ENCODE data around the gene TPD52L1. TPM values are rescaled to one million over a fixed set of nuclear protein-coding genes. Genes with fewer than 3 reads are reported as not detected.

Gene TPD52L1
- total RNA-seq, 2 experiments from 2014 or later = 0.52 to 1.1 TPM

DNA sequence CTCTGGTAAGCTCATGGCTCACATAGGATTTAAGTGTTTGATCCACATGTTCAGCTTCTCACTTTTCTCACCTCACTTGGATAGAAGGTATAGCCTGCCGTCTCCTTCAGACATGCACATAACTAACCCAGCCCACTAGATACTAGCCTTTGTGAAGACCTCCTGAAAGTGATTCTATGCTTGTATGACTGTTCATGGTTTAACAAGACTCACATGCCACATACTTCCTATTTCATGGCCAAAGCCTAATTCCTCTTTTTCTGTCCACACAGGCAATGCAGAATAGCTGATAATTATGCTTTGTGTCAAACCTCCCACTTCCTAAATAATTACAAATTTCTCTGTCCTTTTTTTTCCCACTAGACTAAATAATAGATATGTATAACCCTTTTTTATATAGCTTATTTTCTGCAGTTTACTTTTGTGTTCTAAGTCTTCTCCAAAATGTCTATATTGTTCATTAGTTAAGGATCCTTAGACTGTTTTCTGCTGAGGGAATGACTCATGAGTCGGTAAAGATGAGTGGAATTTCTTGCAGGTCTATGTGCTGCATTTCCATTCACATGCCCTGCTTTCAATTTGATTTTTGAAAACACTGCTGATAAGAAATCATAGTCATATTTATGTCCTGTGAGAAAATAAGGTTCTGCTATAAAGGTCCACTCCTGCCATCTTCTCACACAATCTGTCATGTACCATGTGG is 105.2 kb downstream of the TPD52L1 start:
- intact Hi-C loops (cut with micrococcal nuclease) = no loop called here
- H3K27me3 Mint-ChIP-seq = no peaks in the 10 kb centered on the region
- DNase-seq (no peak), ATAC-seq (no peak)
- no peaks in the 10 kb centered on the region for H3K4me1 Mint-ChIP-seq (ENCODE audit: low read depth)
- H3K36me3 Mint-ChIP-seq (ENCODE audit: low read depth) = no peaks in the 10 kb centered on the region
- TF ChIP-seq, protein P1, sequence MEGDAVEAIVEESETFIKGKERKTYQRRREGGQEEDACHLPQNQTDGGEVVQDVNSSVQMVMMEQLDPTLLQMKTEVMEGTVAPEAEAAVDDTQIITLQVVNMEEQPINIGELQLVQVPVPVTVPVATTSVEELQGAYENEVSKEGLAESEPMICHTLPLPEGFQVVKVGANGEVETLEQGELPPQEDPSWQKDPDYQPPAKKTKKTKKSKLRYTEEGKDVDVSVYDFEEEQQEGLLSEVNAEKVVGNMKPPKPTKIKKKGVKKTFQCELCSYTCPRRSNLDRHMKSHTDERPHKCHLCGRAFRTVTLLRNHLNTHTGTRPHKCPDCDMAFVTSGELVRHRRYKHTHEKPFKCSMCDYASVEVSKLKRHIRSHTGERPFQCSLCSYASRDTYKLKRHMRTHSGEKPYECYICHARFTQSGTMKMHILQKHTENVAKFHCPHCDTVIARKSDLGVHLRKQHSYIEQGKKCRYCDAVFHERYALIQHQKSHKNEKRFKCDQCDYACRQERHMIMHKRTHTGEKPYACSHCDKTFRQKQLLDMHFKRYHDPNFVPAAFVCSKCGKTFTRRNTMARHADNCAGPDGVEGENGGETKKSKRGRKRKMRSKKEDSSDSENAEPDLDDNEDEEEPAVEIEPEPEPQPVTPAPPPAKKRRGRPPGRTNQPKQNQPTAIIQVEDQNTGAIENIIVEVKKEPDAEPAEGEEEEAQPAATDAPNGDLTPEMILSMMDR (IDR thresholded peaks at IDR 0.05) = no peak
- no peaks in the 10 kb centered on the region for H3K9me3 Mint-ChIP-seq
- POLR2A ChIA-PET = interaction anchor here (0.7 kb wide), 1 partner anchor 245 kb away, joined by 3 read pairs; no protein-coding TSS in a partner anchor
- CTCF ChIA-PET = no interaction called here
- H3K4me3 Mint-ChIP-seq = no peak overlapping the region
- no peak overlapping the region for H3K27ac Mint-ChIP-seq

DNA sequence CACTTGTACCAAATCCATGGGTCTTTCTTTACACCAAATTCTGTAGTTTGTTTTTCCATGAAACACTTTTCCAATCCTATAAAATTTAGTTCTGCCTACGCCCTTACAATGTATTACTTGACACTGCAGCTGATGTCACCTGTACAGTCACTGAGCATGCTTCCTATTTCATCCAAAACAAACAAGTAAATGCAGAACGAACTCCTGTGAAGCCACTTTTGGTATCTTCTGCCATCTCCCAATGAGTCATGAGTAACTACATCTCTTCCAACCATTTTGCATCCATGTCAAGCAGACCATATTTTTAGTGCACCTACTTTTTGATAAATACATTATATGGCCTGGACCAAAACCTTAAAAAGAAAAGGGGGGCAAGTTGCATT is 105.8 kb downstream of the TPD52L1 start:
- Mint-ChIP-seq H3K27me3 (no peaks in the 10 kb centered on the region), H3K4me3 (no peak overlapping the region), H3K27ac (no peak overlapping the region), H3K36me3 (ENCODE audit: low read depth) (no peaks in the 10 kb centered on the region), H3K4me1 (ENCODE audit: low read depth) (no peaks in the 10 kb centered on the region), H3K9me3 (no peaks in the 10 kb centered on the region)
- ChIA-PET POLR2A (interaction anchor here (0.7 kb wide), 1 partner anchor 244 kb away, joined by 3 read pairs; no protein-coding TSS in a partner anchor), CTCF (no interaction called here)
- DNase-seq = no peak
- intact Hi-C loops (cut with micrococcal nuclease) = no loop called here
- ATAC-seq = no peak
- TF ChIP-seq, protein P1 (IDR thresholded peaks at IDR 0.05) = no peak

DNA sequence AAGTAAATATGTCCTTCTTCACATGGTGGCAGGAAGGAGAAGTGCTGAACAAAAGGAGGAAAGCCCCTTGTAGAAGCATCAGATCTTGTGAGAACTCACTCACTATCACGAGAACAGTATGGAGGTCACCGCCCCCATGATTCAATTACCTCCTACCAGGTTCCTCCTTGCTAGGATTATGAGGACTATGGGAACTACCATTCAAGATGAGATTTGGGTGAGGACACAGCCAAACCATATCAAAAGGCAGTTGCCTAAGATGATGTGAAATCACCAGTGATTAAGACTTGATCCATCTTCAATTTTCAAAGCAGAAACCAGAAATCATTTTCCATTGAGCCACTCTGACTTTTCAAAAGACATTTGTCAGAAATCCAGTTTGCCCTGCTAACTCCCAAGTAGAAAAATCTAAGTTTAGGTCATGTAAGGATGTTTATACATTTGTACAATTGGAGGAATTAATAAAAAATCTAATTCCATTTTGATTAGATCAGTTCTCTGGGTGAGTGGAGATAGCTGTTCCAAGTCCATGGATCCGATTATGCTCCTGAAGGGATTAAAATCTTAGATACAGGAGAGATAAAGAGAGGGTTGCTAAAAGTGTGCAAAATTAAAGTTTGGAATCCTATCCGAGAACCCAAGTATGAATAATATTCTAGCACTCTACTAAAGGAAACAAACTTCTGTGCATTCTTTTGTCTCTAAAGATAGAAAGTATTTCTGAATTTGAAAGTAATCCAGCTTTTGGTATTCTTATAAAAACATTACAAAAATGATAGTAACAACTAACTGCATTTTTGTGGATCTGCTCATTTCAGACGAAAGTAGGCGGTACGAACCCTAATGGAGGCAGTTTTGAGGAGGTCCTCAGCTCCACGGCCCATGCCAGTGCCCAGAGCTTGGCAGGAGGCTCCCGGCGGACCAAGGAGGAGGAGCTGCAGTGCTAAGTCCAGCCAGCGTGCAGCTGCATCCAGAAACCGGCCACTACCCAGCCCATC is 108.7 kb downstream of the TPD52L1 start:
- no peak overlapping the region for H3K27ac Mint-ChIP-seq
- H3K27me3 Mint-ChIP-seq = no peaks in the 10 kb centered on the region
- DNase-seq (no peak), ATAC-seq (no peak)
- no peaks in the 10 kb centered on the region for H3K4me1 Mint-ChIP-seq (ENCODE audit: low read depth)
- intact Hi-C loops (cut with micrococcal nuclease) = no loop called here
- TF ChIP-seq, protein P1 (IDR thresholded peaks at IDR 0.05) = no peak
- POLR2A ChIA-PET = no interaction called here
- CTCF ChIA-PET = interaction anchor here (1.6 kb wide), 1 partner anchor 48 kb away, joined by 4 read pairs; no protein-coding TSS in a partner anchor
- H3K4me3 Mint-ChIP-seq = no peak overlapping the region
- no peaks in the 10 kb centered on the region for H3K36me3 Mint-ChIP-seq (ENCODE audit: low read depth)
- H3K9me3 Mint-ChIP-seq = no peaks in the 10 kb centered on the region

DNA sequence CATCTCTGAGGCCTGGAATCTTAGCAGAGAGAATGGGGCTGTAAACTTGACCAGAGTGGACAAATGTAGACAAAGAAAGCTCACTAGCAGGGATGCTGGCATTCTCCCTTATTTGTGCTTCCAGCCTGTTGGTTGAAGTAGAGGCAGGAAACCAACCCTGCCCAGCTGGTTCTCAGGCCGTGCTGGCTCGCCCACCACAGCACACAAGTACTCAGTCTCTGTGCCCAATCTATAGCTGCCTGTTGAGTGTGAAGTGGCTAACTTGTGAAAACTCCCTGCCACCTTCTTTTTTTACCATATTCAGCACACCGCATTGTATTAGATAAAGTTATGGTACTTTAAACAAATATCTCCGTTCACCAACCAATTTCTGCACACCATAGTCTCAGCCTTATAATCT is 110.9 kb downstream of the TPD52L1 start:
- intact Hi-C loops (cut with micrococcal nuclease) = no loop called here
- Mint-ChIP-seq H3K4me3 (no peak overlapping the region), H3K4me1 (ENCODE audit: low read depth) (no peaks in the 10 kb centered on the region), H3K36me3 (ENCODE audit: low read depth) (no peaks in the 10 kb centered on the region), H3K9me3 (no peaks in the 10 kb centered on the region), H3K27ac (no peak overlapping the region), H3K27me3 (no peaks in the 10 kb centered on the region)
- ChIA-PET CTCF (no interaction called here), POLR2A (interaction anchor here (1.1 kb wide), 1 partner anchor 9 kb away, joined by 3 read pairs; no protein-coding TSS in a partner anchor)
- no peak for DNase-seq
- no peak for ATAC-seq
- TF ChIP-seq, protein P1 (IDR thresholded peaks at IDR 0.05) = no peak

Measured in activated CD8-positive, alpha-beta T cell treated with anti-CD3 and anti-CD28 coated beads for 36 hours (primary cell).